CD4-positive, alpha-beta T cell treated with Interleukin-2 at 100 ng/mL for 4 hours (primary cell): ENCODE results near the gene PSG1.
"Not testable (repeated sequence)": the region's sequence is repeated elsewhere in the genome, so short reads cannot be mapped to it uniquely, and the experiment has no call there.

Experiments used
- DNase-seq: peaks from one replicate; pipeline ENCODE4 v3.0.0-alpha.2; 2020; ENCODE audit warnings: low spot score

Gene PSG1

DNA sequence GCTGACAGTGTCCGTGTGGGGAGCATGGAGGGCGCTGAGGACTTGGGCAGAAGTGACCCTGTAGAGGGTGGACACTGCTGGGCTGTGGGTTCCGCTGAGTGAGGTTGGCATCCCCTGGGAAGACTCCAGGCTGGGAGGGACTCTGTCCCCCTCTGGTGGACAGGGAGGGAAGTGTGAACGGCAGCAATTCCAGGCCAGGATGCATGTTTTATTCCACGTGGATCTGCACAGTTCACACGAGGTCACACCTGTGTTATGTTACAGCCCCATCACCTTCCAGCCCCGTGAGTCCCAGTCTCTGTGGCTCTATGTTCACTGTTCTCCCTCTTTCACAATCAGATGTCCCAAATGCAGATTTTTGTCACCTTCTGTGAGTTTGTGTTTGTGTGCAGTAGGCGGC, 1.8 kb upstream of the PSG1 start:
- DNase-seq: not testable (repeated sequence)

DNA sequence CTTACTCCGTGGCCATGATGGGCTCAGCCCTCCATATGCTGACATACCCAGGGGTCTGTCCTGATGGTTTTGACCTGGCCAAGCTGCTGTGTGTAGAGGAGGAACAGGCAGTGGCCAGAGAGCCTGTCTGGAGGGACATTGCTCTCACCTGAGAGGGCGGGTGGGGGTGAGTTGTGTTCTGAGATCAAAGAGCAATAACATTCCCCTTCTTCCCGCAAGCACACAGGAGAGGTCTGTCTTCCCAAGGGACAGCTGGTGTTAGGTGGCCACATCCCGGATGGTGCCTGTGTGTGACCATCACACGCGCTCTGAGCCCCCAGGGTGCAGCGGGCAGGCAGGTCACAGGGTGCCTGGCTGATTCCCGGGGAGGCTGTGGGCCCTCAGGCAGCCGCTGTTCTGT, 1.1 kb upstream of the PSG1 start:
- DNase-seq: not testable (repeated sequence)

DNA sequence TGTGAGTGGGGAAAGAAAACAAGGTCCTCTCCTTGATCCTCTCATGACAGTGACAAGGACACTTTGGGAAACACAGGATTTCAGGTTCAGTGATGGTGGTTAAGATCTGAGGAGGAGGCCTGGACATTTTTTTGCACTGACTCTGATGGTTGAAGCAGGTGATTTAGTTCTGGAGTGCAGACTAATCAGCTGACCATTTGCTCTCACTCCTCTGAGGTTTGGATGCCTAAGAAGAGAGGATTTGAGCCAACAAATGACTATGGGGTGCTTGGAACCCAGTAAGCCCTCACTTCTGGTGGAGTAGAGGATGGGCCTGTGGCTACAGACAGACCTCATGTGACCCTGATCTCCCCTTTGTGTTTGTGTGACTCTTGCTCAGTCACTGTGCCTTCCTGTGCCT, 2.9 kb downstream of the PSG1 start:
- DNase-seq: not testable (repeated sequence)

DNA sequence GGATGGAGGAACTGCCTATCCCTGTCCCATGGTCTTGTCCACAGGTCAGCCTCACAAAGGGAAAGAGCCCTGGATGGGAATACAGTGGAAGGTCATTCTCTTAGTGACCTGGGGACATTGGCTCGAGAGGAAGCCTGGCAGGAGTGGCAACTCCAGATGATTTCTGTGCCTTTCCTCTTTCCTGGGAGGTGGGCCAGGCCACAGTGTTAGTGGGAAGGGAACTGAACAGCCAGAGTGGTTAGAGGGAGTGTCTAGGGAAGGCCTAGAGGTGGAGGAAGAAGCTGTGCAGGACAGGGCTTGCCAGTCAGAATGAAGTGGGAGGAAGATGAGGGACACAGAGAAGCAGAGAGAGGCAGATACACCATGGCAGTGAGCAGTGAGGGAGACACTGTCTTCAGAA, 3.6 kb downstream of the PSG1 start:
- not testable (repeated sequence) for DNase-seq

- not testable (repeated sequence) for DNase-seq
These were observed 4.4 kb downstream of the PSG1 start for GRCh38 chr19:42874901-42875813.

GRCh38 chr19:42874136-42874535, 5.4 kb downstream of the PSG1 start:
- DNase-seq: not testable (repeated sequence)

- no peak for DNase-seq
These were observed 6.9 kb downstream of the PSG1 start for GRCh38 chr19:42872608-42873007.

- DNase-seq: no peak
These were observed 22.0 kb downstream of the PSG1 start for GRCh38 chr19:42857544-42857867.

DNA sequence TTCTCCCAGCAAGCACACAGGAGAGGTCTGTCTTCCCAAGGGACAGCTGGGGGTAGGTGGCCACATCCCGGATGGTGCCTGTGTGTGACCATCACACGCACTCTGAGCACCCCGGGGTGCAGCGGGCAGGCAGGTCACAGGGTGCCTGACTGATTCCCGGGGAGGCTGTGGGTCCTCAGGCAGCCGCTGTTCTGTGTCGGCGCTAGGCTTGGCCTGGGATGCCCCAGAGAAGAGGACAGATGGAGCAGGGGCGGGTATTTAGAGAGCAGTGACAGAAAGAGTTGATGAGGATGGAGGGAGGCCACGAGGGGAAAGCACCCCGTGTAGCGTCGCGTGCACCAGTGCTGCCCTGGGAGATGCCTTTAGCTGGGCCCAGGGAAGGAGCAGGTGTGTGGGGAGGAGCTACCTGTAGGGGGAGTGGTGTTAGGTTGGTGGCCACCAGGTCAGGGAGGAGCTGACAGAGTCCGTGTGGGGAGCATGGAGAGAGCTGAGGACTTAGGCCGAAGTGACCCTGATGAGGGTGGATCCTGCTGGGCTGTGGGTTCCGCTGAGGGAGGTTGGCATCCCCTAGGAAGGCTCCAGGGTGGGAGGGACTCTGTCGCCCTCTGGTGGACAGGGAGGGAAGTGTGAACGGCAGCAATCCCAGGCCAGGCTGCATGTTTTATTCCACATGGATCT, 22.5 kb downstream of the PSG1 start:
- DNase-seq: peak; percentile 6

DNA sequence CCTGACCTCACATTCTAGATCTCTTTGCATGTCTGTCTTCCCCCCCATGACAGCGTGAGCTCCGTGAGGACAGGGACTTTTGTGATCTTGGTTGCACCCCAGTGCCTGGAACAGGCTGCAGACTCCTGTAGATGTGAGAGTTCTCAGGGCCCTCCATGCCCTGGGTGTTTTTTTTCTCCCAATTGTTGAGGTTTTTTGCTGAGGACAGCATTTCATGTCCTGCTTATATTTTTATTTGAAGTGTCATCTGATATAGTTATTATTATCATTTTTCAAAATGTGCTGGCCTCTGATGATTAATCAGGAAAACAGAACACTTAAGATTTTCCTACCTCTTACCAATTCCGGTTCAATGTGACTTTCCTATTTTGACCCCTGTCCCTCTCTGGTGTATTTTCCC, 24.8 kb downstream of the PSG1 start:
- not testable (repeated sequence) for DNase-seq

DNA sequence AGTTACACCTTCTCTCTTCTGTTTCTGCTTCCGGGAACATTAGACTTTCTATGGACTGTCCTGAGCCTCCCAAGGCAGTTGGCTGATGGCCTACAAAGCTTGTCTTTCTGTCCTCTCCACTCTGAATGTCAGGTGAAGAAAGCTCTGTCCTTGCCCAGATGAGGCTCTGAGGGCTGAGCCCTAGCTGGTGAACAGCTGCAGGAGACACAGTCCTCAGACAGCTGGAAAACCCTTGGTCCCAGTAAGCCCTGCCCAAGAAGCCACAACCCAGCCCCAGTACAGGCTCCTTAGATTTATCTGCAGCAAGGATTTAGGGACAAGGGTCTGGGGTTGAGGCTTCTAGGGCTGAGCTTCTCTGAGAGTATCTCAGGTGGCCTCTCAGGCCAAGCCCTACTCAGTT, 26.3 kb downstream of the PSG1 start:
- not testable (repeated sequence) for DNase-seq

- not testable (repeated sequence) for DNase-seq
These were observed 26.7 kb downstream of the PSG1 start for GRCh38 chr19:42852821-42853220.

GRCh38 chr19:42851718-42852280, 27.7 kb downstream of the PSG1 start:
- DNase-seq: not testable (repeated sequence)

- DNase-seq: no peak
These were observed 28.4 kb downstream of the PSG1 start for GRCh38 chr19:42850981-42851717.

GRCh38 chr19:42846597-42846996, 32.9 kb downstream of the PSG1 start:
- DNase-seq: no peak

DNA sequence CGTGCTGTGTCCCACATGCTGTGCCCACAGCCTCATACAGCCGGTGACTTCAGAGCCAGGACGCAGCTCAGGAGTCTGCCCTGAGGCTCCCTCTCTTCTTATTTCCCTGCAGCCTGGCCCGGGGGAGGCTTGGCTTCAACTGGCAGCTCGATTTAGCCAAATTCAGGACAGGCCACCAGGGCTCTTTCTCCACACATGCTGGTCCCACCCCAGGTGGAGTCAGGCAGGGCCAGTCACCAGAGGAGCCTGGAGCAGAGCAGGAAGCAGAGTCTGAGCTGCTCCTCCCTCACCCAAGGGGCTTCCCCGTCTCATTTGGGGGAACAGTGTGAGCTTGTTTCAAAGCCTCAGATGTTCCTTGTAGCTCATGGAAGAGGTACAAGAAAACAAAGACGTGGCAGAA, 35.9 kb downstream of the PSG1 start:
- DNase-seq: not testable (repeated sequence)

- not testable (repeated sequence) for DNase-seq
These were observed 46.6 kb downstream of the PSG1 start for GRCh38 chr19:42832746-42833442.

GRCh38 chr19:42832023-42832680, 47.4 kb downstream of the PSG1 start:
- DNase-seq: not testable (repeated sequence)

DNA sequence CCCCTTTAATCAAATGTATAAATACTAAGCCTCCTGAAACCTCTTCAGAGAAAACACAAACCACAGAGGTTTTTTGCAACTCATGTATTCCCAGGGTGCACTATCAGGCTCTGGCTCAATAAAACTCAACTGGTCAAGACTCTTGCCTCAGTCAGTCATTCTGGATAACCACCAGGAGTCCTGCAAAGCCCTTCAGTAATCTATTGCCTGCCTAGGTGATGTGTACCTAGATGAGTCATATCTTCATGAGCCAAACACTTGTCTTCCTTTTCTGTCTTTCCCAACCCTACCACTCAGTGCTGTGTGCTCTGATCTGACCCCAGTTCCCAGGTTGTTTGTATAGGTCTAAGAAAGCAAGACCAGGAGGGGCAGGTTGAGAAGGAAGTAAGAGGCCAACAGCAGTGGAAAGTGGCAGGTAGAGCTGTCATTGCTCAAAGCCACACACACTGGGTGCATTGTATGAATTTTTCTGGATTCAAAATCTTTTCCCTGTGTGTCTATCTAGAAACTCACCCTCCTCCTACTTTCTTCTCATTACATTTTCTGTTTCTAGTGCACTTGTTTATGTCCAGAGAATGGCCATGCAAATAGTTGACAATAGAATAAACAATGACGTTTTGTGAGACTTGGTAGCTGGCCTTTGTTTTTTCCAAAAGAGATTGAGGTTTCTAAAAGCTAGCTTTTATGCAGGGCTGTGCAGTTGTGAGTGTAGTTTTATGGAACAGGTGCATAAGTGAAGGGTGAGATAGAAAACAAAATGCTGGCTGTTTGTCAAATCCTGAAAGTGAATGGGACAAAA, 48.1 kb downstream of the PSG1 start:
- no peak for DNase-seq

DNA sequence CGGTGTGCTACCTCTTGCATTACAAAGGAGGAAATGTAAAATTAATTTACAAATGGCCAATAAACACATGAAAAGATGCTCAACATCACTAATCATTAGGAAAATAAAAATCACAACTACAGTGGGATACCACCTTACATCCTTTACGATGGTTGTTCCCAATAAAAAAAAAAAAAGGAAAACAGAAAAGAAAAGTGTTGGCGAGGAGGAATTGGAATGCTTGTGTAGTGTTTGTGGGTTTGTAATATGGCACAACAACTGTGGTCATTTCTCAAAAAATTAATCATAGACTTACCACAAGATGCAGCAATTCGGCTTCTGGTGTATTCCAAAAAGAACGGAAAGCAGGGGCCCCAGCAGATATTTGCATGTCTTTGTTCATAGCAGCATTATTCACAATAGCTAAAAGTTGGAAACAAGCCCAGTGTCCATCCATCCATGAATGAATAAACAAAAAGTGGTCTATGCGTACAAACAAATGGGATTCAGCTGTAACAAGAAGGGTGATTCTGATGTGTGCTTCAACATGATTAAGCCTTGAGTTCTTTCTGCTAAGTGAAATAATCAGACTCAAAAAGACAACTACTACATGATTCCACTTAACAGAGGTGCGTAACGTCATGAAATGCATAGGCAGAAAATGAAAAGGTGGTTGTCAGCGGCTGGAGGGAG, 58.1 kb downstream of the PSG1 start:
- not testable (repeated sequence) for DNase-seq
